Fibroblast of skin of back (primary cell): ENCODE measurements around the gene TUBB1.
A peak's percentile ranks its signal among the peaks of the same experiment; 100 is the strongest.
"Not testable (repeated sequence)": the region's sequence is repeated elsewhere in the genome, so short reads cannot be mapped to it uniquely, and the experiment has no call there.

ENCODE experiments used
- DNase-seq: peaks from one replicate; pipeline ENCODE4 v3.0.0-alpha.2; 2013

TUBB1 gene

GRCh38 chr20:59006864-59007664 lies 12.2 kb upstream of the TUBB1 start, which contains the start of gene CTSZ:
Gene CTSZ, minus strand, starts transcription at chr20:59007254. Its CDS starts 126 bp downstream, at chr20:59007128.
- peak; percentile 54 for DNase-seq

- no peak for DNase-seq
Observed at GRCh38 chr20:59007665-59008511, 11.3 kb upstream of the TUBB1 start.

- no peak for DNase-seq
Observed at GRCh38 chr20:59008715-59009336, 10.4 kb upstream of the TUBB1 start.

- peak; percentile 14 for DNase-seq
Observed at GRCh38 chr20:59010321-59010994, 8.8 kb upstream of the TUBB1 start.

GRCh38 chr20:59010995-59011873 lies 8.0 kb upstream of the TUBB1 start:
- DNase-seq, result peak; percentile 95

GRCh38 chr20:59011874-59012157 lies 7.4 kb upstream of the TUBB1 start:
- DNase-seq, result not testable (repeated sequence)

GRCh38 chr20:59013031-59013951 lies 5.9 kb upstream of the TUBB1 start:
- DNase-seq, result no peak

GRCh38 chr20:59013959-59014608 lies 5.1 kb upstream of the TUBB1 start:
- peak; percentile 81 for DNase-seq

GRCh38 chr20:59014680-59015389 lies 4.4 kb upstream of the TUBB1 start:
- no peak for DNase-seq

GRCh38 chr20:59015411-59015810 lies 3.8 kb upstream of the TUBB1 start:
- DNase-seq, result no peak

GRCh38 chr20:59015812-59016711 lies 3.2 kb upstream of the TUBB1 start:
- DNase-seq, result no peak

GRCh38 chr20:59016795-59017492 lies 2.3 kb upstream of the TUBB1 start:
- DNase-seq, result no peak

GRCh38 chr20:59017493-59018231 lies 1.6 kb upstream of the TUBB1 start:
- DNase-seq, result no peak

- no peak for DNase-seq
Observed at GRCh38 chr20:59018817-59019216, 412 bp upstream of the TUBB1 start.

GRCh38 chr20:59020938-59021551 lies 1.8 kb downstream of the TUBB1 start:
- no peak for DNase-seq

- no peak for DNase-seq
Observed at GRCh38 chr20:59022754-59023153, 3.5 kb downstream of the TUBB1 start.
